WTC11 (cell line): Measurements from ENCODE around the gene YY1AP1. TPM values are rescaled to one million over a fixed set of nuclear protein-coding genes. Genes with fewer than 3 reads are reported as not detected.

ENCODE experiments used
- ATAC-seq: fragments of 200-7000 bp; cut with Tn5 transposase; 2 replicates; pipeline ENCODE4 v1.10.0; 2021; ENCODE audit warnings: mild to moderate bottlenecking, moderate library complexity
- CTCF ChIA-PET: fragments of 300-600 bp; sonication (Branson Sonifier 250); formaldehyde crosslinking; loops from one replicate; lab custom pipeline; 2021; ENCODE audit warnings: antibody characterized with exemption; lab: Charles Lee
- POLR2A ChIA-PET: fragments of 350-600 bp; sonication (Branson Sonifier 250); formaldehyde crosslinking; loops from one replicate; lab custom pipeline; 2021; ENCODE audit warnings: antibody characterized with exemption; lab: Charles Lee
- DNase-seq: peaks from one replicate; pipeline ENCODE4 v3.0.0; 2021; ENCODE audit warnings: low spot score
- H3K27ac Mint-ChIP-seq: 2 replicates; pipeline ENCODE4 v1.8.0; 2021; ENCODE audit warnings: mixed read lengths
- H3K27me3 Mint-ChIP-seq: 2 replicates; pipeline ENCODE4 v1.8.0; 2021; ENCODE audit warnings: low read depth, mild to moderate bottlenecking, moderate library complexity, mixed read lengths
- H3K36me3 Mint-ChIP-seq: 2 replicates; pipeline ENCODE4 v1.8.0; 2021; ENCODE audit warnings: mixed read lengths
- H3K4me1 Mint-ChIP-seq: 2 replicates; pipeline ENCODE4 v1.8.0; 2022; ENCODE audit warnings: mixed read lengths
- H3K4me3 Mint-ChIP-seq: 2 replicates; pipeline ENCODE4 v1.8.0; 2021; ENCODE audit warnings: mild to moderate bottlenecking, moderate library complexity, mixed read lengths
- H3K9me3 Mint-ChIP-seq: 2 replicates; pipeline ENCODE4 v1.8.0; 2021; ENCODE audit warnings: mixed read lengths
- ATF1 ChIP-seq: sonication (generic); formaldehyde crosslinking; IDR thresholded peaks from 2 replicates; pipeline ENCODE4 v1.8.1; 2023; ENCODE audit warnings: mild to moderate bottlenecking, moderate library complexity, missing genetic modification reagents
- ESRRA ChIP-seq: sonication (generic); formaldehyde crosslinking; IDR thresholded peaks from 2 replicates; pipeline ENCODE4 v1.8.1; 2022; ENCODE audit warnings: mild to moderate bottlenecking, missing genetic modification reagents, borderline replicate concordance
- NR3C1 ChIP-seq: sonication (generic); formaldehyde crosslinking; conservative IDR thresholded peaks from 2 replicates; pipeline ENCODE4 v1.8.1; 2023; ENCODE audit warnings: low read depth, mild to moderate bottlenecking, missing genetic modification reagents
- RELA ChIP-seq: sonication (generic); formaldehyde crosslinking; IDR thresholded peaks from 2 replicates; pipeline ENCODE4 v1.8.1; 2022; ENCODE audit warnings: missing genetic modification reagents, mild to moderate bottlenecking, borderline replicate concordance
- SP1 ChIP-seq: sonication (generic); formaldehyde crosslinking; conservative IDR thresholded peaks from 2 replicates; pipeline ENCODE4 v1.8.1; 2022; ENCODE audit warnings: missing genetic modification reagents
- TCF7 ChIP-seq: sonication (generic); formaldehyde crosslinking; IDR thresholded peaks from 2 replicates; pipeline ENCODE4 v1.8.0; 2022; ENCODE audit warnings: mild to moderate bottlenecking, low read depth, missing genetic modification reagents, moderate library complexity
- TEAD1 ChIP-seq: sonication (generic); formaldehyde crosslinking; IDR thresholded peaks from 2 replicates; pipeline ENCODE4 v1.8.0; 2022; ENCODE audit warnings: mild to moderate bottlenecking, missing genetic modification reagents
- TEAD4 ChIP-seq: sonication (generic); formaldehyde crosslinking; IDR thresholded peaks from 2 replicates; pipeline ENCODE4 v1.8.0; 2022; ENCODE audit warnings: mild to moderate bottlenecking, missing genetic modification reagents
- TP53 ChIP-seq: sonication (generic); formaldehyde crosslinking; IDR thresholded peaks from 2 replicates; pipeline ENCODE4 v1.8.1; 2023; ENCODE audit warnings: mild to moderate bottlenecking, missing genetic modification reagents
- ZNF219 ChIP-seq: sonication (generic); formaldehyde crosslinking; IDR thresholded peaks from 2 replicates; pipeline ENCODE4 v1.8.0; 2023; ENCODE audit warnings: missing genetic modification reagents, mild to moderate bottlenecking, borderline replicate concordance
- ZNF232 ChIP-seq: sonication (generic); formaldehyde crosslinking; IDR thresholded peaks from 2 replicates; pipeline ENCODE4 v1.8.0; 2022; ENCODE audit warnings: mild to moderate bottlenecking, missing genetic modification reagents
- ZNF263 ChIP-seq: sonication (generic); formaldehyde crosslinking; IDR thresholded peaks from 2 replicates; pipeline ENCODE4 v1.8.1; 2022; ENCODE audit warnings: low read depth, mild to moderate bottlenecking, moderate library complexity, missing genetic modification reagents
- total RNA-seq: library from RNA; stranded (reverse); gene quantifications from 3 replicates; pipeline ENCODE4 v1.2.3, GENCODE V29; 2021
- TF ChIP-seq, protein P1 (sequence below): fragments of 250-450 bp; sonication (Bioruptor Pico); IDR thresholded peaks from 2 replicates; pipeline ENCODE4 v1.9.0; 2021; ENCODE audit warnings: mild to moderate bottlenecking, borderline replicate concordance
- TF ChIP-seq, protein P2 (sequence below): sonication (generic); formaldehyde crosslinking; IDR thresholded peaks from 2 replicates; pipeline ENCODE4 v1.8.0; 2023; ENCODE audit warnings: missing genetic modification reagents
- TF ChIP-seq, protein P3 (sequence below): sonication (generic); formaldehyde crosslinking; IDR thresholded peaks from 2 replicates; pipeline ENCODE4 v1.8.1; 2023; ENCODE audit warnings: mild to moderate bottlenecking, missing genetic modification reagents, borderline replicate concordance
- TF ChIP-seq, protein P4 (sequence below): sonication (generic); formaldehyde crosslinking; IDR thresholded peaks from 2 replicates; pipeline ENCODE4 v1.8.1; 2023; ENCODE audit warnings: mild to moderate bottlenecking, missing genetic modification reagents, moderate library complexity
- TF ChIP-seq, protein P5 (sequence below): sonication (generic); formaldehyde crosslinking; IDR thresholded peaks from 2 replicates; pipeline ENCODE4 v1.8.1; 2022; ENCODE audit warnings: mild to moderate bottlenecking, missing genetic modification reagents, moderate library complexity, borderline replicate concordance
- TF ChIP-seq, protein P6 (sequence below): sonication (generic); formaldehyde crosslinking; IDR thresholded peaks from 2 replicates; pipeline ENCODE4 v1.8.1; 2022; ENCODE audit warnings: low read depth, mild to moderate bottlenecking, moderate library complexity, missing genetic modification reagents, borderline replicate concordance

YY1AP1 gene
- total RNA-seq, 1 experiment from 2014 or later, result 45.0 TPM

DNA sequence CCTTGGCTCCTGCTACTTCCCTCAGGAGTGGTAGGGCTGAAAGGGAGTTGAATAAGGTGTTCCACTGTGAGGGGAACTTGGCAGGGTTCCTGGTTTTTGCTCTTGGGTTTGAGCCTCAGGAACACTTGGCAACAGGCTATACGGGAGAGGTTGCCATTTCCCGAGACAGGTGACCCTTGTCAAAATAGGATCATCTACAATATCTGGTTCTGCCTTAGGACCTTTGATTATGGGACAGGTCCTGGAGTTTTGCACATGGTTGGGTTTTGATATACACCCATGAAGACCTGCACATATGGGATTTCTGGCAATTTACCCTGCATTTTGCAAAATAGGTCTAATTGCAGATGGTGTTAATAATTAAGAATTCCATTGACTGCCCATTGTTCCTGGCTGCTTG lies 31.1 kb downstream of the YY1AP1 start (continued):
- TF ChIP-seq, protein P1, sequence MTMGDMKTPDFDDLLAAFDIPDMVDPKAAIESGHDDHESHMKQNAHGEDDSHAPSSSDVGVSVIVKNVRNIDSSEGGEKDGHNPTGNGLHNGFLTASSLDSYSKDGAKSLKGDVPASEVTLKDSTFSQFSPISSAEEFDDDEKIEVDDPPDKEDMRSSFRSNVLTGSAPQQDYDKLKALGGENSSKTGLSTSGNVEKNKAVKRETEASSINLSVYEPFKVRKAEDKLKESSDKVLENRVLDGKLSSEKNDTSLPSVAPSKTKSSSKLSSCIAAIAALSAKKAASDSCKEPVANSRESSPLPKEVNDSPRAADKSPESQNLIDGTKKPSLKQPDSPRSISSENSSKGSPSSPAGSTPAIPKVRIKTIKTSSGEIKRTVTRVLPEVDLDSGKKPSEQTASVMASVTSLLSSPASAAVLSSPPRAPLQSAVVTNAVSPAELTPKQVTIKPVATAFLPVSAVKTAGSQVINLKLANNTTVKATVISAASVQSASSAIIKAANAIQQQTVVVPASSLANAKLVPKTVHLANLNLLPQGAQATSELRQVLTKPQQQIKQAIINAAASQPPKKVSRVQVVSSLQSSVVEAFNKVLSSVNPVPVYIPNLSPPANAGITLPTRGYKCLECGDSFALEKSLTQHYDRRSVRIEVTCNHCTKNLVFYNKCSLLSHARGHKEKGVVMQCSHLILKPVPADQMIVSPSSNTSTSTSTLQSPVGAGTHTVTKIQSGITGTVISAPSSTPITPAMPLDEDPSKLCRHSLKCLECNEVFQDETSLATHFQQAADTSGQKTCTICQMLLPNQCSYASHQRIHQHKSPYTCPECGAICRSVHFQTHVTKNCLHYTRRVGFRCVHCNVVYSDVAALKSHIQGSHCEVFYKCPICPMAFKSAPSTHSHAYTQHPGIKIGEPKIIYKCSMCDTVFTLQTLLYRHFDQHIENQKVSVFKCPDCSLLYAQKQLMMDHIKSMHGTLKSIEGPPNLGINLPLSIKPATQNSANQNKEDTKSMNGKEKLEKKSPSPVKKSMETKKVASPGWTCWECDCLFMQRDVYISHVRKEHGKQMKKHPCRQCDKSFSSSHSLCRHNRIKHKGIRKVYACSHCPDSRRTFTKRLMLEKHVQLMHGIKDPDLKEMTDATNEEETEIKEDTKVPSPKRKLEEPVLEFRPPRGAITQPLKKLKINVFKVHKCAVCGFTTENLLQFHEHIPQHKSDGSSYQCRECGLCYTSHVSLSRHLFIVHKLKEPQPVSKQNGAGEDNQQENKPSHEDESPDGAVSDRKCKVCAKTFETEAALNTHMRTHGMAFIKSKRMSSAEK (CRISPR knock-in tag), result no peak
- TF ChIP-seq, protein P2, sequence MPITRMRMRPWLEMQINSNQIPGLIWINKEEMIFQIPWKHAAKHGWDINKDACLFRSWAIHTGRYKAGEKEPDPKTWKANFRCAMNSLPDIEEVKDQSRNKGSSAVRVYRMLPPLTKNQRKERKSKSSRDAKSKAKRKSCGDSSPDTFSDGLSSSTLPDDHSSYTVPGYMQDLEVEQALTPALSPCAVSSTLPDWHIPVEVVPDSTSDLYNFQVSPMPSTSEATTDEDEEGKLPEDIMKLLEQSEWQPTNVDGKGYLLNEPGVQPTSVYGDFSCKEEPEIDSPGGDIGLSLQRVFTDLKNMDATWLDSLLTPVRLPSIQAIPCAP (CRISPR knock-in tag), result no peak
- no peak for TF ChIP-seq ATF1 (CRISPR knock-in tag)
- TF ChIP-seq, protein P3, sequence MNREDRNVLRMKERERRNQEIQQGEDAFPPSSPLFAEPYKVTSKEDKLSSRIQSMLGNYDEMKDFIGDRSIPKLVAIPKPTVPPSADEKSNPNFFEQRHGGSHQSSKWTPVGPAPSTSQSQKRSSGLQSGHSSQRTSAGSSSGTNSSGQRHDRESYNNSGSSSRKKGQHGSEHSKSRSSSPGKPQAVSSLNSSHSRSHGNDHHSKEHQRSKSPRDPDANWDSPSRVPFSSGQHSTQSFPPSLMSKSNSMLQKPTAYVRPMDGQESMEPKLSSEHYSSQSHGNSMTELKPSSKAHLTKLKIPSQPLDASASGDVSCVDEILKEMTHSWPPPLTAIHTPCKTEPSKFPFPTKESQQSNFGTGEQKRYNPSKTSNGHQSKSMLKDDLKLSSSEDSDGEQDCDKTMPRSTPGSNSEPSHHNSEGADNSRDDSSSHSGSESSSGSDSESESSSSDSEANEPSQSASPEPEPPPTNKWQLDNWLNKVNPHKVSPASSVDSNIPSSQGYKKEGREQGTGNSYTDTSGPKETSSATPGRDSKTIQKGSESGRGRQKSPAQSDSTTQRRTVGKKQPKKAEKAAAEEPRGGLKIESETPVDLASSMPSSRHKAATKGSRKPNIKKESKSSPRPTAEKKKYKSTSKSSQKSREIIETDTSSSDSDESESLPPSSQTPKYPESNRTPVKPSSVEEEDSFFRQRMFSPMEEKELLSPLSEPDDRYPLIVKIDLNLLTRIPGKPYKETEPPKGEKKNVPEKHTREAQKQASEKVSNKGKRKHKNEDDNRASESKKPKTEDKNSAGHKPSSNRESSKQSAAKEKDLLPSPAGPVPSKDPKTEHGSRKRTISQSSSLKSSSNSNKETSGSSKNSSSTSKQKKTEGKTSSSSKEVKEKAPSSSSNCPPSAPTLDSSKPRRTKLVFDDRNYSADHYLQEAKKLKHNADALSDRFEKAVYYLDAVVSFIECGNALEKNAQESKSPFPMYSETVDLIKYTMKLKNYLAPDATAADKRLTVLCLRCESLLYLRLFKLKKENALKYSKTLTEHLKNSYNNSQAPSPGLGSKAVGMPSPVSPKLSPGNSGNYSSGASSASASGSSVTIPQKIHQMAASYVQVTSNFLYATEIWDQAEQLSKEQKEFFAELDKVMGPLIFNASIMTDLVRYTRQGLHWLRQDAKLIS, result no peak
- TF ChIP-seq TP53 (CRISPR knock-in tag), result no peak
- TF ChIP-seq ZNF219 (CRISPR knock-in tag), result no peak
- TF ChIP-seq NR3C1 (CRISPR knock-in tag), result no peak

DNA sequence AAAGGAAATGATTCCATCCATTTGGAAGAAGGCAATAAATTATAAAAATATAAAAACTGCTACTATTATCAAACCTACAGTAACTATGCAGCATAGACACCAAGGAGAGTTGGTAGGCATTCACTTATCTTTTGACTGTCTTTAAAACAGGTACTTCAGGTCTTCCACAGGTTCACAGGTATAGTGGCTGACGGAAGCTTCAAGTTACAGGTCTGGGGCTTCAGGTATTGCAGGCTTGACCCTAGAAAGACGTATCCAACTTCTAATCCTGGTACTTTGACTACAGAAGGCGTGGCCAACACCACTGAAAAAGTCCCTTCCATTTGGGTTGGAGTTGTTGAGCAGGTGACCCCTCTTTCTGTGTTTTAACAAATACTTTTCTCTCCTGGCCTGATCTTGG lies 35.6 kb downstream of the YY1AP1 start:
- no peak for DNase-seq
- TF ChIP-seq TCF7, result no peak
- TF ChIP-seq, all 79 proteins: peak for 0
- no peak overlapping the region for H3K27ac Mint-ChIP-seq
- peaks cover 33% of the 10 kb centered on the region for H3K27me3 Mint-ChIP-seq
- POLR2A ChIA-PET, result no interaction called here
- H3K36me3 Mint-ChIP-seq, result 0 out of 2 replicates have a peak, but pooled peaks cover 2% of the 10 kb centered on the region
- H3K4me1 Mint-ChIP-seq, result peaks cover 5% of the 10 kb centered on the region
- no peak for ATAC-seq
- CTCF ChIA-PET, result no interaction called here
- peaks cover 9% of the 10 kb centered on the region for H3K9me3 Mint-ChIP-seq
- no peak overlapping the region for H3K4me3 Mint-ChIP-seq

DNA sequence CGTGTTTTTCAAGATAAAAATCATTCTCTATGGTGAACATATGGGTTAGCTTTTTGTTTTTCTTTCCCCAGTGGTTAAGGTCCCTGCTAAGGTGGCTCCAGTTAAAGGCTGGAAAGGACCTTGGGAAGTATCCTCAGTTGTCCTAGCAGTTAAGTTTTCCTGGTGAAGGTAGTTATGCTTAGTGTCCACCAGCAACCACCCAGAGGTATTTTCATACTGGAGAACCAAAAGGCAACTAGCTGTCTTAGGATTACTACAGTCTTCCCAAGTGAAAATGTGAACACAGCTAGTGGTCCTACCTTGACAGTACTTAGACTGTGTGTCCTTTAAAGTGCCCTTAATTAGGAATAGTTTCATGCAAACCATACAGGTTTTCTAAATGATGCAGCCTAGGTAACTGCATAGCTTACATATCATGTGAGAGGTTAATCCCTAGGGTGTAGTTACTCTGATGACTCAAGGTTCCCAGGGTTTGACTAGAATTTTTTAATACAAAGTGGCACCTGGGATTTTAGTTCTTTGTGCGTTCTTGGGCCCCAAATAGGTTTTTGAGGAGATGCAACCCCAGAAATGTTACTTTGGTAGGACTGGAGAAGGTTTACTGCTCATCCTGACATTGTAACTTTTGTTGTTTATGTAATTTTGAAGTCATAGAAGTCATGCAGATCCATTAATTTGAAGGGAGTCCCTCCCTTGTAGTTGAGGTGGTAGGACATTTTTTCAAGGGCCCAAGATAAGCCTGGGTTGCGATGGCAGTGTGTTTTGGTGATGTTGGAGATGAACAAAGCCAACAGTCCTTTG lies 36.5 kb downstream of the YY1AP1 start:
- Mint-ChIP-seq H3K4me1 (peaks cover 5% of the 10 kb centered on the region), H3K27me3 (peaks cover 33% of the 10 kb centered on the region), H3K36me3 (0 out of 2 replicates have a peak, but pooled peaks cover 2% of the 10 kb centered on the region), H3K4me3 (no peak overlapping the region), H3K9me3 (peaks cover 9% of the 10 kb centered on the region), H3K27ac (no peak overlapping the region)
- DNase-seq (no peak), ATAC-seq (no peak)
- POLR2A ChIA-PET, result no interaction called here
- CTCF ChIA-PET, result interaction anchor here (1.2 kb wide), 1 partner anchor 77 kb away, joined by 4 read pairs; no protein-coding TSS in a partner anchor
- TF ChIP-seq ZNF232 (CRISPR knock-in tag) (no peak), TEAD4 (CRISPR knock-in tag) (no peak), SP1 (CRISPR knock-in tag) (no peak), TEAD1 (CRISPR knock-in tag) (no peak), RELA (CRISPR knock-in tag) (no peak), ESRRA (CRISPR knock-in tag) (no peak), ZNF263 (CRISPR knock-in tag) (no peak)
- TF ChIP-seq, protein P4, sequence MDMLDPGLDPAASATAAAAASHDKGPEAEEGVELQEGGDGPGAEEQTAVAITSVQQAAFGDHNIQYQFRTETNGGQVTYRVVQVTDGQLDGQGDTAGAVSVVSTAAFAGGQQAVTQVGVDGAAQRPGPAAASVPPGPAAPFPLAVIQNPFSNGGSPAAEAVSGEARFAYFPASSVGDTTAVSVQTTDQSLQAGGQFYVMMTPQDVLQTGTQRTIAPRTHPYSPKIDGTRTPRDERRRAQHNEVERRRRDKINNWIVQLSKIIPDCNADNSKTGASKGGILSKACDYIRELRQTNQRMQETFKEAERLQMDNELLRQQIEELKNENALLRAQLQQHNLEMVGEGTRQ, result no peak
- TF ChIP-seq, protein P5, sequence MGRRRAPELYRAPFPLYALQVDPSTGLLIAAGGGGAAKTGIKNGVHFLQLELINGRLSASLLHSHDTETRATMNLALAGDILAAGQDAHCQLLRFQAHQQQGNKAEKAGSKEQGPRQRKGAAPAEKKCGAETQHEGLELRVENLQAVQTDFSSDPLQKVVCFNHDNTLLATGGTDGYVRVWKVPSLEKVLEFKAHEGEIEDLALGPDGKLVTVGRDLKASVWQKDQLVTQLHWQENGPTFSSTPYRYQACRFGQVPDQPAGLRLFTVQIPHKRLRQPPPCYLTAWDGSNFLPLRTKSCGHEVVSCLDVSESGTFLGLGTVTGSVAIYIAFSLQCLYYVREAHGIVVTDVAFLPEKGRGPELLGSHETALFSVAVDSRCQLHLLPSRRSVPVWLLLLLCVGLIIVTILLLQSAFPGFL (CRISPR knock-in tag), result no peak
- TF ChIP-seq, protein P6, sequence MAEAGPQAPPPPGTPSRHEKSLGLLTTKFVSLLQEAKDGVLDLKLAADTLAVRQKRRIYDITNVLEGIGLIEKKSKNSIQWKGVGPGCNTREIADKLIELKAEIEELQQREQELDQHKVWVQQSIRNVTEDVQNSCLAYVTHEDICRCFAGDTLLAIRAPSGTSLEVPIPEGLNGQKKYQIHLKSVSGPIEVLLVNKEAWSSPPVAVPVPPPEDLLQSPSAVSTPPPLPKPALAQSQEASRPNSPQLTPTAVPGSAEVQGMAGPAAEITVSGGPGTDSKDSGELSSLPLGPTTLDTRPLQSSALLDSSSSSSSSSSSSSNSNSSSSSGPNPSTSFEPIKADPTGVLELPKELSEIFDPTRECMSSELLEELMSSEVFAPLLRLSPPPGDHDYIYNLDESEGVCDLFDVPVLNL (CRISPR knock-in tag), result no peak
